Ascending aorta (tissue), 2 donors: ENCODE measurements around the gene PMS1. TPM values are rescaled to one million over a fixed set of nuclear protein-coding genes. Genes with fewer than 3 reads are reported as not detected.

Experiments used
- DNase-seq, 2 donors: peaks; one replicate each; pipeline ENCODE4 v3.0.0-alpha.2; 2019; ENCODE audit warnings: low spot score in 2 of 2
- H3K27ac ChIP-seq, 2 donors: fragments of 200-600 bp; sonication (generic); one replicate each; pipeline ENCODE4 v1.5.1; 2016 to 2017; ENCODE audit warnings: mild to moderate bottlenecking in 1 of 2
- H3K27me3 ChIP-seq: fragments of 200-600 bp; sonication (generic); one replicate; pipeline ENCODE4 v1.5.1; 2017
- H3K36me3 ChIP-seq, 2 donors: fragments of 200-600 bp; sonication (generic); one replicate each; pipeline ENCODE4 v1.5.1; 2016
- H3K4me1 ChIP-seq, 2 donors: fragments of 200-600 bp; sonication (generic); one replicate each; pipeline ENCODE4 v1.5.1; 2016 to 2017; ENCODE audit warnings: mild to moderate bottlenecking in 1 of 2
- H3K4me3 ChIP-seq, 2 donors: fragments of 200-600 bp; sonication (generic); one replicate each; pipeline ENCODE4 v1.5.1; 2016 to 2017; ENCODE audit warnings: mild to moderate bottlenecking in 1 of 2
- H3K9me3 ChIP-seq, 2 donors: fragments of 200-600 bp; sonication (generic); one replicate each; pipeline ENCODE4 v1.5.1; 2016
- CTCF ChIP-seq, 3 experiments: fragments of 200-600 bp in 2 of 3; fragments of 450-650 bp in 1 of 3; sonication (generic) in 2 of 3; IDR thresholded peaks; one replicate each; pipeline ENCODE4 v1.5.1; 2016 to 2019; ENCODE audit warnings: antibody characterized with exemption in 3 of 3, mild to moderate bottlenecking in 1 of 3, moderate library complexity in 1 of 3
- intact Hi-C: fragments of 100-400 bp; cut with DNase I; formaldehyde crosslinking; loops from one replicate; pipeline ENCODE4 v1.15.1; 2023
- total RNA-seq: library from RNA; depleted of rRNA; stranded (reverse); fragments of >200 nt; gene quantifications from one replicate; pipeline ENCODE4 v1.1.0, GENCODE V29; 2016

Gene PMS1
- total RNA-seq, 1 donor from 2014 or later = 8.7 TPM

- TF ChIP-seq CTCF (IDR thresholded peaks at IDR 0.05) = peak; percentile 16 to 48 (median 40)
- Histone ChIP-seq H3K27ac (peak within 1 kb of the TSS; percentile 77 to 79), H3K27me3 (no peaks in the 10 kb centered on the region), H3K9me3 (no peaks in the 10 kb centered on the region), H3K4me3 (peak within 1 kb of the TSS; percentile 71 to 96), H3K36me3 (peaks cover 4 to 8% of the 10 kb centered on the region in 2 donors), H3K4me1 (peaks cover 6 to 13% of the 10 kb centered on the region in 2 donors)
- DNase-seq = peak; percentile 68 to 95
- intact Hi-C loops = loop anchor here (1.0 to 5.0 kb wide), 2 partner anchors 22 to 90 kb away; partner anchors contain the start of genes ANKAR, ORMDL1 and PMS1
Observed at GRCh38 chr2:189762551-189763298, 21.5 kb upstream of the PMS1 start, which contains the start of gene OSGEPL1. OSGEPL1 (minus strand) TSS chr2:189762792; CDS start chr2:189761640, 1,152 bp downstream.

- no peak for DNase-seq
- intact Hi-C loops = loop anchor here (5.0 kb wide), 1 partner anchor 92 kb away; the partner anchor contains the start of gene ANKAR
- peaks cover 6 to 13% of the 10 kb centered on the region in 2 donors for H3K4me1 ChIP-seq
- no peaks in the 10 kb centered on the region for H3K27me3 ChIP-seq
- no peak for TF ChIP-seq CTCF (IDR thresholded peaks at IDR 0.05)
- peak overlapping the region in 1 of 2 donors; percentile 79 for H3K27ac ChIP-seq
- no peaks in the 10 kb centered on the region for H3K9me3 ChIP-seq
- peak overlapping the region in 1 of 2 donors; percentile 71 for H3K4me3 ChIP-seq
- H3K36me3 ChIP-seq = peaks cover 4 to 8% of the 10 kb centered on the region in 2 donors
Observed at GRCh38 chr2:189763908-189764661, 20.2 kb upstream of the PMS1 start.

GRCh38 chr2:189770590-189771322, 13.5 kb upstream of the PMS1 start:
- H3K27ac ChIP-seq = peak overlapping the region; percentile 21 to 72
- intact Hi-C loops = no loop called here

GRCh38 chr2:189772212-189772611, 12.0 kb upstream of the PMS1 start:
- Histone ChIP-seq H3K9me3 (no peaks in the 10 kb centered on the region), H3K4me1 (peaks cover 0 to 9% of the 10 kb centered on the region in 2 donors), H3K4me3 (no peak overlapping the region), H3K36me3 (peaks cover 43 to 53% of the 10 kb centered on the region in 2 donors), H3K27ac (peak overlapping the region in 1 of 2 donors; percentile 72), H3K27me3 (no peaks in the 10 kb centered on the region)
- TF ChIP-seq CTCF (IDR thresholded peaks at IDR 0.05) = no peak
- intact Hi-C loops = no loop called here
- DNase-seq = no peak

More at GRCh38 chr2:189770590-189771322, 13.5 kb upstream of the PMS1 start:
- Histone ChIP-seq H3K27me3 (no peaks in the 10 kb centered on the region), H3K4me1 (peaks cover 0 to 9% of the 10 kb centered on the region in 2 donors), H3K36me3 (peaks cover 41 to 52% of the 10 kb centered on the region in 2 donors), H3K4me3 (no peak overlapping the region), H3K9me3 (no peaks in the 10 kb centered on the region)
- no peak for DNase-seq
- no peak for TF ChIP-seq CTCF (IDR thresholded peaks at IDR 0.05)

GRCh38 chr2:189782221-189782671, 2.0 kb upstream of the PMS1 start:
- H3K36me3 ChIP-seq = peaks cover 20 to 33% of the 10 kb centered on the region in 2 donors
- H3K4me3 ChIP-seq = peak overlapping the region; percentile 81 to 91
- TF ChIP-seq CTCF (IDR thresholded peaks at IDR 0.05) = no peak
- peaks cover 15 to 24% of the 10 kb centered on the region in 2 donors for H3K4me1 ChIP-seq
- no peaks in the 10 kb centered on the region for H3K27me3 ChIP-seq
- DNase-seq = no peak
- H3K27ac ChIP-seq = peak overlapping the region; percentile 95 to 96
- intact Hi-C loops = loop anchor here (5.0 kb wide), 1 partner anchor 750 kb away; the partner anchor contains the start of gene NEMP2
- no peaks in the 10 kb centered on the region for H3K9me3 ChIP-seq
